HFFc6 (cell line): ENCODE results near the gene HBS1L. TPM values are rescaled to one million over a fixed set of nuclear protein-coding genes. Genes with fewer than 3 reads are reported as not detected.

Experiments used
- DNase-seq: peaks from one replicate; pipeline ENCODE4 v3.0.0-alpha.2; 2018
- H3K27ac Mint-ChIP-seq: 2 replicates; pipeline ENCODE4 v1.8.0; 2020; ENCODE audit warnings: mild to moderate bottlenecking, mixed read lengths
- H3K27me3 Mint-ChIP-seq: 2 replicates; pipeline ENCODE4 v1.8.0; 2021; ENCODE audit warnings: mild to moderate bottlenecking, moderate library complexity, mixed read lengths; ENCODE audit not compliant: insufficient read depth
- H3K36me3 Mint-ChIP-seq: 2 replicates; pipeline ENCODE4 v1.8.0; 2021; ENCODE audit warnings: low read depth, mixed read lengths
- H3K4me1 Mint-ChIP-seq: 2 replicates; pipeline ENCODE4 v1.8.0; 2020; ENCODE audit warnings: low read depth, mixed read lengths
- H3K4me3 Mint-ChIP-seq: 2 replicates; pipeline ENCODE4 v1.8.0; 2020; ENCODE audit warnings: mild to moderate bottlenecking, moderate library complexity, mixed read lengths
- H3K9me3 Mint-ChIP-seq: 2 replicates; pipeline ENCODE4 v1.8.0; 2020; ENCODE audit warnings: mild to moderate bottlenecking, mixed read lengths
- total RNA-seq, 6 experiments: library from RNA; stranded (reverse); fragmentation: NEBNext Ultra II Directional; extraction: Animal tissue kit (Norgen Biotek cat#: 25700); gene quantifications; 2 replicates in 1 of 6; 3 replicates in 5 of 6; pipeline ENCODE4 v1.2.3, GENCODE V29; 2021
- TF ChIP-seq, protein P1 (sequence below): fragments of 200-600 bp; sonication (generic); IDR thresholded peaks from 2 replicates; pipeline ENCODE4 v1.5.0; 2021; ENCODE audit warnings: antibody characterized with exemption, mild to moderate bottlenecking

HBS1L gene
- total RNA-seq, 6 experiments from 2014 or later: 100 to 123 (median 107) TPM

DNA sequence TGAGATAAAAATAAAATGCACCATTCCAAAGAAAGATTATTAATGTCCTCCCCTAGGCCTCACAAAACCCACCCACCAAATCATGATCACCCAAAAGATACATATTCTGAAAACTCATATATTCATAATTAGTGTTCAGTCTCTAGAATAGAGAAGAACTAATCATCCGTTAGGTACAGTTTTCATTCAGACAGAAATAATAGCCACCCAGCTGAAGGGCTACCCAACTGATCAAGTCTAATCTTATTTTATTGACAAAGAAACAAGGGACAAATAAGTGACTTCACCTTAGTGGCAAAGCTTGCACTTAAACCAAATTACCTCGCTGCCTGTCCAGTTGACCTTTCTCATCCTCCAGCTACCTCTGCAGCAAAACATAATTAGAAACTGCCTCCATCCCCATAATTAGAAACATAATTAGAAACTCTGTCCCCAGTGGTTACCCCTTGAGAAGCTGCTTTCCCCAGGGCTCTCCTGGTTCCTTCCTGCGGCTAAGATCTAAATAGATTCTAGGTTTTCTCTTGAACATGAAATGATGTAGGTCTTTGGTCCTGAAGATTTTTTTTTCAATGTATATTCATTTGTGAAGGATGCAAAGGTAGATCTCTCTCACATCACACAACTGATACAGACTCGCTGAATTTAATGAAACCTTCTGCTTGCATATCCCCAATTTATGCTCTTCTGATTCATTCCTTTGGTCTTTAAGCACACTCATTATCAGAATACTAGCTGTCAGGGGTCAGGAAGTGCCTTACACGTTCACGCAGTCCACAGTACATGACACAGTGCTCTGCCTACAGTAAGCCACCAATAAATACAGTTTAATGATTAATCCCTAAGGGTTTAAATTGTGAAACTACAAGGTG lies 46.3 kb downstream of the HBS1L start:
- H3K27ac Mint-ChIP-seq: no peak overlapping the region
- TF ChIP-seq, protein P1, sequence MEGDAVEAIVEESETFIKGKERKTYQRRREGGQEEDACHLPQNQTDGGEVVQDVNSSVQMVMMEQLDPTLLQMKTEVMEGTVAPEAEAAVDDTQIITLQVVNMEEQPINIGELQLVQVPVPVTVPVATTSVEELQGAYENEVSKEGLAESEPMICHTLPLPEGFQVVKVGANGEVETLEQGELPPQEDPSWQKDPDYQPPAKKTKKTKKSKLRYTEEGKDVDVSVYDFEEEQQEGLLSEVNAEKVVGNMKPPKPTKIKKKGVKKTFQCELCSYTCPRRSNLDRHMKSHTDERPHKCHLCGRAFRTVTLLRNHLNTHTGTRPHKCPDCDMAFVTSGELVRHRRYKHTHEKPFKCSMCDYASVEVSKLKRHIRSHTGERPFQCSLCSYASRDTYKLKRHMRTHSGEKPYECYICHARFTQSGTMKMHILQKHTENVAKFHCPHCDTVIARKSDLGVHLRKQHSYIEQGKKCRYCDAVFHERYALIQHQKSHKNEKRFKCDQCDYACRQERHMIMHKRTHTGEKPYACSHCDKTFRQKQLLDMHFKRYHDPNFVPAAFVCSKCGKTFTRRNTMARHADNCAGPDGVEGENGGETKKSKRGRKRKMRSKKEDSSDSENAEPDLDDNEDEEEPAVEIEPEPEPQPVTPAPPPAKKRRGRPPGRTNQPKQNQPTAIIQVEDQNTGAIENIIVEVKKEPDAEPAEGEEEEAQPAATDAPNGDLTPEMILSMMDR: no peak
- no peaks in the 10 kb centered on the region for H3K36me3 Mint-ChIP-seq
- H3K4me1 Mint-ChIP-seq: peaks cover 17% of the 10 kb centered on the region
- no peaks in the 10 kb centered on the region for H3K27me3 Mint-ChIP-seq
- DNase-seq: no peak
- H3K4me3 Mint-ChIP-seq: no peak overlapping the region
- no peaks in the 10 kb centered on the region for H3K9me3 Mint-ChIP-seq

DNA sequence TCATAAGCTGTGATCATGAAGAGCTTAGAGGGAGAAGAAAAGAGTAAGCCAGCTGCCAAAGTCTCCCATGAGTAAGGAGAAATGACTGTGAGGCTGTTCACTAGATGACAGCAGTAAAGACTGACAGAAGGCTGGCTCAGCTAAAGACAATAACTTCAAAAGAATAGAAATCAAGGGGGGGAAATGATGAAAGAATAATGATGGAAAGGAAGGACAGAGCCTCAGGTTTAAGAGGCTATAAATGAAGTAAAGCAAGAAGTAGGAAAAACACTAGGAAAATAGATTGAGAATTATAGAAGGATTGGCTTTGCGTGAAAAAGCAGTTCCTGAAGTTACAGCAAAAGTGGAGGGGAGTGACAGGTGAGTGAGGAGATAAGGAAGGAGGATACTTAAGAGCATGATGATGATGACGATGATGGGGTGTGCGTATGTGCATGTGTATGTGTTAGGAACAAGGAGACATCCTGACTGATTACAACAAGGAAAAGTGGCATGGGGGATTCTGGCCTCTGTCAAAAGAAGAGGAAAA lies 48.2 kb downstream of the HBS1L start:
- H3K36me3 Mint-ChIP-seq: no peaks in the 10 kb centered on the region
- no peak overlapping the region for H3K4me3 Mint-ChIP-seq
- no peak for DNase-seq
- H3K27ac Mint-ChIP-seq: no peak overlapping the region
- TF ChIP-seq, protein P1: no peak
- peaks cover 5% of the 10 kb centered on the region; the same call in 1 of the 2 replicates for H3K4me1 Mint-ChIP-seq
- H3K27me3 Mint-ChIP-seq: no peaks in the 10 kb centered on the region
- no peaks in the 10 kb centered on the region for H3K9me3 Mint-ChIP-seq

- no peak for DNase-seq
- H3K4me1 Mint-ChIP-seq: peaks cover 5% of the 10 kb centered on the region; the same call in 1 of the 2 replicates
- no peaks in the 10 kb centered on the region; the same call in 1 of the 2 replicates for H3K27me3 Mint-ChIP-seq
- no peaks in the 10 kb centered on the region for H3K36me3 Mint-ChIP-seq
- H3K4me3 Mint-ChIP-seq: no peak overlapping the region
- no peak overlapping the region for H3K27ac Mint-ChIP-seq
- TF ChIP-seq, protein P1: no peak
- no peaks in the 10 kb centered on the region for H3K9me3 Mint-ChIP-seq
Observed at GRCh38 chr6:135004399-135004798, 50.2 kb downstream of the HBS1L start.

GRCh38 chr6:135002974-135003703 lies 51.5 kb downstream of the HBS1L start:
- H3K9me3 Mint-ChIP-seq: no peaks in the 10 kb centered on the region
- H3K27me3 Mint-ChIP-seq: no peaks in the 10 kb centered on the region; the same call in 1 of the 2 replicates
- TF ChIP-seq, protein P1: no peak
- no peak overlapping the region for H3K27ac Mint-ChIP-seq
- no peak for DNase-seq
- no peaks in the 10 kb centered on the region for H3K36me3 Mint-ChIP-seq
- no peaks in the 10 kb centered on the region for H3K4me1 Mint-ChIP-seq
- no peak overlapping the region for H3K4me3 Mint-ChIP-seq

GRCh38 chr6:135002229-135002844 lies 52.3 kb downstream of the HBS1L start:
- Mint-ChIP-seq H3K4me1 (no peaks in the 10 kb centered on the region), H3K27me3 (no peaks in the 10 kb centered on the region; the same call in 1 of the 2 replicates), H3K4me3 (no peak overlapping the region), H3K27ac (no peak overlapping the region), H3K36me3 (peaks cover 3% of the 10 kb centered on the region; the same call in 1 of the 2 replicates), H3K9me3 (no peaks in the 10 kb centered on the region)
- peak; percentile 9 for DNase-seq
- TF ChIP-seq, protein P1: peak; percentile 84
